Natural killer cell (primary cell): Measurements from ENCODE around the gene STAT5B. TPM values are rescaled to one million over a fixed set of nuclear protein-coding genes. Genes with fewer than 3 reads are reported as not detected.
"Not testable (repeated sequence)": the region's sequence is repeated elsewhere in the genome, so short reads cannot be mapped to it uniquely, and the experiment has no call there.

Experiments
- ATAC-seq, 3 donors: fragments of 150-1000 bp in 2 of 3; fragments of 200-7000 bp in 1 of 3; cut with Tn5 transposase; 1 replicate in 1 of 3; 2 replicates in 2 of 3; pipeline ENCODE4 v1.10.0; 2021; ENCODE audit warnings: mild to moderate bottlenecking in 2 of 3, moderate library complexity in 2 of 3
- DNase-seq, 2 donors: peaks; one replicate each; pipeline versions ENCODE4 v3.0.0 to v3.0.0-alpha.2; 2013 to 2021; ENCODE audit warnings: mixed read lengths in 1 of 2
- H3K27ac ChIP-seq: one replicate; pipeline ENCODE4 v1.5.1; 2013; ENCODE audit warnings: mild to moderate bottlenecking, low read length
- H3K27me3 ChIP-seq: one replicate; pipeline ENCODE4 v1.6.1; 2013; ENCODE audit warnings: low read length; ENCODE audit not compliant: control insufficient read depth, insufficient read depth
- H3K36me3 ChIP-seq: one replicate; pipeline ENCODE4 v1.6.1; 2013; ENCODE audit warnings: low read length; ENCODE audit not compliant: control insufficient read depth, insufficient read depth
- H3K4me1 ChIP-seq: one replicate; pipeline ENCODE4 v1.6.1; 2013; ENCODE audit warnings: low read length; ENCODE audit not compliant: control insufficient read depth, insufficient read depth
- H3K4me3 ChIP-seq: one replicate; pipeline ENCODE4 v1.5.1; 2013; ENCODE audit warnings: low read length
- H3K9me3 ChIP-seq: one replicate; pipeline ENCODE4 v1.6.1; 2013; ENCODE audit warnings: low read length; ENCODE audit not compliant: control insufficient read depth, insufficient read depth
- H3K27ac Mint-ChIP-seq, 2 donors: one replicate each; pipeline ENCODE4 v1.8.0; 2022; ENCODE audit warnings: mild to moderate bottlenecking in 2 of 2, mixed read lengths in 2 of 2, moderate library complexity in 1 of 2
- H3K27me3 Mint-ChIP-seq, 2 donors: one replicate each; pipeline ENCODE4 v1.8.0; 2022; ENCODE audit warnings: low read depth in 2 of 2, mixed read lengths in 2 of 2
- H3K36me3 Mint-ChIP-seq: one replicate; pipeline ENCODE4 v1.8.0; 2022; ENCODE audit warnings: mixed read lengths
- H3K4me1 Mint-ChIP-seq, 2 donors: one replicate each; pipeline ENCODE4 v1.8.0; 2022; ENCODE audit warnings: mixed read lengths in 2 of 2
- H3K4me3 Mint-ChIP-seq: one replicate; pipeline ENCODE4 v1.8.0; 2022; ENCODE audit warnings: mild to moderate bottlenecking, moderate library complexity, mixed read lengths
- H3K9me3 Mint-ChIP-seq, 2 donors: one replicate each; pipeline ENCODE4 v1.8.0; 2022; ENCODE audit warnings: mixed read lengths in 2 of 2
- CTCF ChIP-seq: fragments of 200-600 bp; IDR thresholded peaks from one replicate; pipeline ENCODE4 v1.8.0; 2022; ENCODE audit warnings: antibody characterized with exemption
- WGBS: methylation state at CpG from one replicate; pipeline ENCODE4 v1.1.7; 2013; ENCODE audit warnings: missing lambda C conversion rate; ENCODE audit not compliant: insufficient coverage; 5-methylcytosine and 5-hydroxymethylcytosine counted together
- intact Hi-C: fragments of 100-400 bp; cut with micrococcal nuclease; formaldehyde crosslinking; loops from one replicate; pipeline ENCODE4 v1.14.2; 2022
- total RNA-seq, 4 donors: library from RNA; stranded (reverse); fragments of 120-200 nt in 1 of 4; gene quantifications; one replicate each; pipeline versions ENCODE4 v1.2.3 to v1.2.4, GENCODE V29; 2013 to 2022

STAT5B gene
- total RNA-seq, 3 donors from 2014 or later (not counting 1 experiment from before 2014, with no cell fraction given) = 79.9 to 112 (median 103) TPM

GRCh38 chr17:42268236-42268635, 8.0 kb downstream of the STAT5B start:
- no peak for TF ChIP-seq CTCF
- no peak overlapping the region for H3K27ac ChIP-seq
- peaks cover 3% of the 10 kb centered on the region for H3K4me1 ChIP-seq
- H3K9me3 ChIP-seq = no peaks in the 10 kb centered on the region
- H3K9me3 Mint-ChIP-seq = no peaks in the 10 kb centered on the region
- intact Hi-C loops = no loop called here
- H3K36me3 ChIP-seq = no peaks in the 10 kb centered on the region
- DNase-seq (no peak), ATAC-seq (no peak)
- H3K27me3 Mint-ChIP-seq = no peaks in the 10 kb centered on the region
- H3K4me1 Mint-ChIP-seq = peaks cover 25 to 30% of the 10 kb centered on the region in 2 donors
- no peak overlapping the region for H3K4me3 ChIP-seq
- no peaks in the 10 kb centered on the region for H3K36me3 Mint-ChIP-seq
- H3K27me3 ChIP-seq = no peaks in the 10 kb centered on the region
- H3K4me3 Mint-ChIP-seq = no peak overlapping the region
- WGBS = 89% methylated on average over 5 of the region's 5 CpGs
- peak overlapping the region; percentile 52 to 63 for H3K27ac Mint-ChIP-seq

- Mint-ChIP-seq H3K9me3 (no peaks in the 10 kb centered on the region), H3K4me3 (no peak overlapping the region)
- peak in 1 of 2 donors; percentile 88 for DNase-seq
Observed at GRCh38 chr17:42266918-42267766, 9.0 kb downstream of the STAT5B start.

GRCh38 chr17:42266462-42266861, 9.7 kb downstream of the STAT5B start:
- Mint-ChIP-seq H3K9me3 (no peaks in the 10 kb centered on the region), H3K4me3 (no peak overlapping the region), H3K4me1 (peaks cover 8 to 13% of the 10 kb centered on the region in 2 donors), H3K27ac (peak overlapping the region; percentile 80 to 89), H3K27me3 (no peaks in the 10 kb centered on the region), H3K36me3 (no peaks in the 10 kb centered on the region)
- DNase-seq (no peak), ATAC-seq (no peak)
- H3K4me1 ChIP-seq = peaks cover 3% of the 10 kb centered on the region
- intact Hi-C loops = loop anchor here (2.0 kb wide), 1 partner anchor 18 kb away; no protein-coding TSS in a partner anchor
- H3K4me3 ChIP-seq = no peak overlapping the region
- H3K9me3 ChIP-seq = no peaks in the 10 kb centered on the region
- TF ChIP-seq CTCF = no peak
- H3K27me3 ChIP-seq = no peaks in the 10 kb centered on the region
- WGBS = 100% methylated on average over 1 of the region's 2 CpGs
- H3K27ac ChIP-seq = peak overlapping the region; percentile 49
- no peaks in the 10 kb centered on the region for H3K36me3 ChIP-seq

More at GRCh38 chr17:42266918-42267766, 9.0 kb downstream of the STAT5B start:
- intact Hi-C loops = loop anchor here (2.0 kb wide), 1 partner anchor 18 kb away; no protein-coding TSS in a partner anchor
- Histone ChIP-seq H3K4me3 (no peak overlapping the region), H3K27me3 (no peaks in the 10 kb centered on the region), H3K27ac (peak overlapping the region; percentile 49), H3K36me3 (no peaks in the 10 kb centered on the region), H3K9me3 (no peaks in the 10 kb centered on the region), H3K4me1 (peaks cover 3% of the 10 kb centered on the region)
- TF ChIP-seq CTCF = no peak
- 75% methylated on average over 8 of the region's 9 CpGs for WGBS
- Mint-ChIP-seq H3K36me3 (no peaks in the 10 kb centered on the region), H3K27ac (peak overlapping the region; percentile 80 to 89), H3K4me1 (peaks cover 15 to 20% of the 10 kb centered on the region in 2 donors), H3K27me3 (no peaks in the 10 kb centered on the region)
- peak; percentile 86 to 95 (median 89) for ATAC-seq

- H3K4me3 ChIP-seq, H3K36me3 Mint-ChIP-seq, H3K4me1 Mint-ChIP-seq, DNase-seq, H3K27me3 Mint-ChIP-seq, H3K9me3 ChIP-seq, H3K36me3 ChIP-seq, ATAC-seq, H3K4me3 Mint-ChIP-seq, H3K9me3 Mint-ChIP-seq, intact Hi-C loops, H3K4me1 ChIP-seq, H3K27ac ChIP-seq, H3K27ac Mint-ChIP-seq, H3K27me3 ChIP-seq: not testable (repeated sequence)
- no CpG with 5 or more reads among the region's 4 CpGs for WGBS
Observed at GRCh38 chr17:42264366-42264765, 11.8 kb downstream of the STAT5B start.
